Lower lobe of right lung (tissue), 2 donors: ENCODE data around the gene FITM1. TPM values are rescaled to one million over a fixed set of nuclear protein-coding genes. Genes with fewer than 3 reads are reported as not detected.

Experiments
- ATAC-seq, 2 donors: fragments of 200-7000 bp; cut with Tn5 transposase; one replicate each; pipeline ENCODE4 v1.9.1; 2020 to 2022; ENCODE audit warnings: mild to moderate bottlenecking in 2 of 2, moderate library complexity in 2 of 2
- DNase-seq: peaks from one replicate; pipeline ENCODE4 v3.0.0-alpha.2; 2020
- H3K27ac ChIP-seq: fragments of 200-600 bp; one replicate; pipeline ENCODE4 v1.8.0; 2022
- H3K27me3 ChIP-seq: fragments of 200-600 bp; one replicate; pipeline ENCODE4 v1.8.0; 2022; ENCODE audit warnings: low read depth
- H3K36me3 ChIP-seq: fragments of 200-600 bp; one replicate; pipeline ENCODE4 v1.8.0; 2022; ENCODE audit warnings: mild to moderate bottlenecking
- H3K4me1 ChIP-seq: fragments of 200-600 bp; one replicate; pipeline ENCODE4 v1.8.0; 2022
- H3K4me3 ChIP-seq: fragments of 200-600 bp; one replicate; pipeline ENCODE4 v1.8.0; 2022; ENCODE audit warnings: mild to moderate bottlenecking
- H3K9me3 ChIP-seq: fragments of 200-600 bp; one replicate; pipeline ENCODE4 v1.8.0; 2022
- intact Hi-C: fragments of 100-400 bp; cut with DNase I; formaldehyde crosslinking; loops from one replicate; pipeline ENCODE4 v1.11.0; 2022
- total RNA-seq: library from RNA; stranded (reverse); fragmentation: NEBNext Ultra II Directional; extraction: Animal tissue kit (Norgen Biotek cat#: 25700); gene quantifications from one replicate; pipeline ENCODE4 v1.2.1, GENCODE V29; 2021
- TF ChIP-seq, protein P1 (sequence below): fragments of 200-600 bp; IDR thresholded peaks from one replicate; pipeline ENCODE4 v1.8.0; 2022; ENCODE audit warnings: antibody characterized with exemption, mild to moderate bottlenecking
- donor health status: DM: no; HTN: yes; CAD: no; lungs with severe emphysema.

FITM1 gene
- total RNA-seq, 1 donor from 2014 or later, result 0.97 TPM

DNA sequence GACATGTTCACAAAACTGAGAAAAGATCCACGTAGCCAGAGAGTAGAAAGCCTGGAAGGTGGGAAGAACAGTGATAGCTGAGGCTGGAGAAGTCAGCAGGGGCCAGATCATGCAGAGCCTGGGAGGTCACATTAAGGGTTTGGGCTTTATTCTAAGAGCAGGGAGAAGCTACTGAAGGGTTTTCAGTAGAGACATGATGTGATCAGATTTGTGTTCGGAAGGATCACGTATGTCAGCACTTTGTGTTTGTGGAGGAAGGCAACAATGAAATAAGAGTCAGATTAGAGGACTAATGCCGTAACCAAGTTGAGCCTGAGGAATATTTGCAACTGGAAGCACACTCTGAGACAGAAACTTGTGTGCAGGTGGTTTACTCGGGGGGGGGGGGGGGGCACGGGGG is 40.6 kb upstream of the FITM1 start:
- Histone ChIP-seq H3K27ac (no peak overlapping the region), H3K4me1 (peaks cover 20% of the 10 kb centered on the region), H3K27me3 (no peaks in the 10 kb centered on the region), H3K4me3 (no peak overlapping the region), H3K36me3 (no peaks in the 10 kb centered on the region), H3K9me3 (no peaks in the 10 kb centered on the region)
- TF ChIP-seq, protein P1, sequence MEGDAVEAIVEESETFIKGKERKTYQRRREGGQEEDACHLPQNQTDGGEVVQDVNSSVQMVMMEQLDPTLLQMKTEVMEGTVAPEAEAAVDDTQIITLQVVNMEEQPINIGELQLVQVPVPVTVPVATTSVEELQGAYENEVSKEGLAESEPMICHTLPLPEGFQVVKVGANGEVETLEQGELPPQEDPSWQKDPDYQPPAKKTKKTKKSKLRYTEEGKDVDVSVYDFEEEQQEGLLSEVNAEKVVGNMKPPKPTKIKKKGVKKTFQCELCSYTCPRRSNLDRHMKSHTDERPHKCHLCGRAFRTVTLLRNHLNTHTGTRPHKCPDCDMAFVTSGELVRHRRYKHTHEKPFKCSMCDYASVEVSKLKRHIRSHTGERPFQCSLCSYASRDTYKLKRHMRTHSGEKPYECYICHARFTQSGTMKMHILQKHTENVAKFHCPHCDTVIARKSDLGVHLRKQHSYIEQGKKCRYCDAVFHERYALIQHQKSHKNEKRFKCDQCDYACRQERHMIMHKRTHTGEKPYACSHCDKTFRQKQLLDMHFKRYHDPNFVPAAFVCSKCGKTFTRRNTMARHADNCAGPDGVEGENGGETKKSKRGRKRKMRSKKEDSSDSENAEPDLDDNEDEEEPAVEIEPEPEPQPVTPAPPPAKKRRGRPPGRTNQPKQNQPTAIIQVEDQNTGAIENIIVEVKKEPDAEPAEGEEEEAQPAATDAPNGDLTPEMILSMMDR, result no peak
- no peak for ATAC-seq
- no peak for DNase-seq
- intact Hi-C loops, result no loop called here

DNA sequence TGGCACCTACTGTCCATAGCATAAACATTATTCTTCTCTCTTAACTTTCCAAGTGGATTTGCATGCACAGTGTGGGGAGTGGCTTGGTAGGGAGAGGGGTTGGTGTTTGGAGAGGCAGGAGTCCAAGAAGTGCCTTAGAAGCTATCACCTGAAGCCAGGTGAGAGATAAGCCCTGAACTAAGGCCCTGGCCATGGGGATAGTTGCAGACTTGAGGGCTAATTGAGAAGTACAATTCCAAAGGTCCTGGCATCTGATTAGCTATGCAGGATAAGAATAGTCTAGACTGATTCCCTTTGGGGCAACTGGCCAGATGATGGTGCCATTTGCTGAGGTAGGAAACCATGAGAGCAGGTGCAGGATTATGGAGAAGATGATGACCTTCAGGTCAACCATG is 38.4 kb upstream of the FITM1 start:
- DNase-seq (no peak), ATAC-seq (no peak)
- H3K4me1 ChIP-seq, result peaks cover 31% of the 10 kb centered on the region
- TF ChIP-seq, protein P1, result no peak
- no peaks in the 10 kb centered on the region for H3K9me3 ChIP-seq
- intact Hi-C loops, result no loop called here
- no peaks in the 10 kb centered on the region for H3K27me3 ChIP-seq
- H3K4me3 ChIP-seq, result no peak overlapping the region
- H3K27ac ChIP-seq, result no peak overlapping the region
- no peaks in the 10 kb centered on the region for H3K36me3 ChIP-seq

DNA sequence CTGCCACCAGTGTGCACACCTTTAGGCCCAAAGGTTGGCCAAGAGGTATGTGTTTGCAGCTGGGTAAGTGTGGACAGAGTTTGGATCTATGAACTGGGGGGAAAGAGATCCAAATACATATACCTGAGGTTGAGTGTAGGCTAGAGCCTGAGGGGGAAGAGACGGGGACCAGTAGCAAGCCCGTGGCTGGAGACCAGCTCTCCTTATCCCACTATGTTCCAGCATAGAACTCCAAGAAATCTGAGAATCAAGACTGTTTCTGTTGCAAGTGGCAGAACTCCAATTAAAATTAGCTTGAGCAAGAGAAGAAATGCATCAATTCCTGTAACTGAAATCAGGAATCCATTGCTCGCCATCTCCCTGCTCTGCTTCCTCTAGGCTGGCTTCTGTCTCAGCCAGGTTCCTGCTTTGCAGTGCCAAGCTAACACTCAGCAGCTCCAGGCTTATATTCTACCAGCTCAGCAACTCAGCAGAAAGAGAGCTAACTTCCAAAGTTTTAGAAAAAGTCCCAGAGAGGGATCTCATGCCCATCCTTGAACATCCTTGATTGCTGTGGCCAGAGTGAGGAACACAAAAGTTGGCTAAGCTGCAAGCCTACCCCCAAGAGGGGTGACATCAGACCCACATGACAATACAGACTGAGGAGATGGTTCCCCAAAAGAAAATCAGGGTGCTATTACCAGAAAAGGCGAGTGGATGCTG is 37.8 kb upstream of the FITM1 start:
- no peak for ATAC-seq
- Histone ChIP-seq H3K36me3 (peaks cover 1% of the 10 kb centered on the region), H3K27ac (no peak overlapping the region), H3K27me3 (no peaks in the 10 kb centered on the region), H3K4me3 (no peak overlapping the region), H3K9me3 (no peaks in the 10 kb centered on the region), H3K4me1 (peaks cover 31% of the 10 kb centered on the region)
- intact Hi-C loops, result no loop called here
- TF ChIP-seq, protein P1, result no peak
- DNase-seq, result no peak

DNA sequence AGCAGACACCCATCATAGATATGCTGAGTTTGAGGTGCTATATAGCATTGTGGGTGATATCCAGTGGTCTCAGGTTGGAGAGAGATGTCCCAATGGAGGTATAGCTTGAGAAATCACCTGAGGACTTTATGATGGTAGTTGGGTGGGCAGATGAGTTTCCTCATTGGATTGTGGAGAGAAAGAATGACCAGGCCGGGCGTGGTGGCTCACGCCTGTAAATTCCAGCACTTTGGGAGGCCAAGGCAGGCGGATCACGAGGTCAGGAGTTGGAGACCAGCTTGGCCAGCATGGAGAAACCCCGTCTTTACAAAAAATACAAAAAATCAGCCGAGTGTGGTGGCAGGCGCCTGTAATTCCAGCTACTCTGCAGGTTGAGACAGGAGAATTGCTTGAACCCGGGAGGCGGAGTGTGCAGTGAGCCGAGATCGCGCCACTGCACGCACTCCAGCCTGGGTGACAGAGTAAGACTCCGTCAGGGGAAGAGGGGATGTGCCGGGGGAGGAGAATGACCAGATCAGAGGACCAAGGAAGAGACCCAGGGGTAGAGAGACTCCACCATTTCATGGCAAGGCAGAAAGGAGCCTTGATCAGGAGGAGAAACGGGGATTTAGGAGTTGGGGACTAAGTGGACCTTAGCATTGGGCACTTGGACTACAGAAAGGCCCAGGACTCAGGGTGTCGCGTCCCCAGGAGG is 37.1 kb upstream of the FITM1 start:
- Histone ChIP-seq H3K4me3 (peak overlapping the region; percentile 94), H3K27me3 (no peaks in the 10 kb centered on the region), H3K9me3 (no peaks in the 10 kb centered on the region), H3K27ac (peak overlapping the region; percentile 98), H3K4me1 (peaks cover 31% of the 10 kb centered on the region), H3K36me3 (peaks cover 8% of the 10 kb centered on the region)
- DNase-seq, result no peak
- TF ChIP-seq, protein P1, result no peak
- intact Hi-C loops, result no loop called here
- no peak for ATAC-seq

DNA sequence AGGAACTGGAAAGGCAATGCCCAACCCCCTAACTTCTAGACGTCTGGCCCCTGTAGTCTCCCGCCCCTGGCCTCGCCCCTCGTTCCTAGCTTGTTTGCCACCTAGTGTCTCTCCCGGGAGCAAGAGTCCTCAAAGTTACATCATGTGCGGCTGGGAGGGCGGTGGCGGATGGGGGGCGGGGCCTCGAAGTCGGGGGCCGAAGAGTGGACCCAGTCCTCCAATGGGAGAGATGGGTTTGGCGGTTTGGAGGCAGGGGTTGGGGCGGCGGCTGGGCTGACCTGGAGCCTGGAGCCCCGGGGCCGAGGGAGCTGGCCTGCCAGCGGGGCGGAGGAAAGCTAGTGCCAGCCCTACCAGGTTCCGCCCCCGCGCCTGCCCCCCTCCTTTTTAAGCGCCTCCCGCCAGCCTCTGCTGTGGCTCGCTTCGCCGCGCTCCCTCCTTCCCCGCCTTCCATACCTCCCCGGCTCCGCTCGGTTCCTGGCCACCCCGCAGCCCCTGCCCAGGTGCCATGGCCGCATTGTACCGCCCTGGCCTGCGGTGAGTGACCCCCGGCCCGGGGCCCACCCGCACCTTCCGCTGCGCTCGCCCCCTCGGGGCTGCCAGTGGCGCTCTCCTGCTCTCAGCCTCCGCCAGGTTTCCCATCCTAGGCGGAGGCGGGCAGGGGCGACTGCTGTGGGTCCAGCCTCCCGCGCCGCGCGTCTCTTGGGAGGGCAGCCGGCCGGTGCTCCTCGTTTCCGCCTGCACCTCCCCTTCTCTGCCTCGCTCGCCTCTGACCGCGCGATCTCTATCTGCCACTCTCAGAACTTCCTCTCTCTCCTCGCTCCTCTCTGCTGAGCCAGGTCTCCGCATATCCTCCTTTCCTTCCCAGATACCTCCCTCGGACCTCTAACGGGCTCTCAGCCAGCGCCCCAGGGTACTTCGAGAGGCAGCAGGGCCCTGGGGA is 36.3 kb upstream of the FITM1 start, which contains the start of gene PCK2:
Gene PCK2, plus strand, starts transcription at position 411 of the 940 bp plus-strand sequence. Its CDS starts 95 bp downstream, at position 506.
- H3K4me3 ChIP-seq, result peak within 1 kb of the TSS; percentile 94
- no peaks in the 10 kb centered on the region for H3K9me3 ChIP-seq
- peak within 1 kb of the TSS; percentile 98 for H3K27ac ChIP-seq
- TF ChIP-seq, protein P1, result peak; percentile 5
- ATAC-seq, result peak; percentile 96 to 97
- H3K27me3 ChIP-seq, result no peaks in the 10 kb centered on the region
- peaks cover 16% of the 10 kb centered on the region for H3K36me3 ChIP-seq
- peaks cover 31% of the 10 kb centered on the region for H3K4me1 ChIP-seq
- intact Hi-C loops, result no loop called here
- DNase-seq, result peak; percentile 98
